HepG2 (cell line): ENCODE data around the gene UBE2O. TPM values are rescaled to one million over a fixed set of nuclear protein-coding genes. Genes with fewer than 3 reads are reported as not detected.

Source experiments
- DNMT1 ChIP-seq: sonication (generic); formaldehyde crosslinking; IDR thresholded peaks from 2 replicates; pipeline ENCODE4 v1.5.1; 2020; ENCODE audit warnings: mild to moderate bottlenecking, missing genetic modification reagents
- FOXO4 ChIP-seq: sonication (generic); formaldehyde crosslinking; conservative IDR thresholded peaks from 2 replicates; pipeline ENCODE4 v1.8.1; 2023; ENCODE audit warnings: missing genetic modification reagents
- HDAC2 ChIP-seq: sonication (generic); formaldehyde crosslinking; IDR thresholded peaks from 2 replicates; pipeline ENCODE4 v1.4.0; 2020; ENCODE audit warnings: missing genetic modification reagents
- HOXA3 ChIP-seq: sonication (generic); formaldehyde crosslinking; IDR thresholded peaks from 2 replicates; pipeline ENCODE4 v1.5.0; 2020; ENCODE audit warnings: missing genetic modification reagents
- KAT7 ChIP-seq: IDR thresholded peaks from 2 replicates; pipeline ENCODE4 v1.6.1; 2018; ENCODE audit warnings: borderline replicate concordance, missing compliant biosample characterization
- NFRKB ChIP-seq: fragments of 450-650 bp; IDR thresholded peaks from 2 replicates; pipeline ENCODE4 v1.6.1; 2017
- REPIN1 ChIP-seq: sonication (generic); formaldehyde crosslinking; IDR thresholded peaks from 2 replicates; pipeline ENCODE4 v1.8.0; 2022; ENCODE audit warnings: missing genetic modification reagents, low read depth, mild to moderate bottlenecking, borderline replicate concordance
- SMYD3 ChIP-seq: sonication (generic); formaldehyde crosslinking; IDR thresholded peaks from 2 replicates; pipeline ENCODE4 v1.8.1; 2023; ENCODE audit warnings: mild to moderate bottlenecking, missing genetic modification reagents
- TERF1 ChIP-seq: sonication (generic); formaldehyde crosslinking; IDR thresholded peaks from 2 replicates; pipeline ENCODE4 v1.8.0; 2022; ENCODE audit warnings: mild to moderate bottlenecking, missing genetic modification reagents, moderate library complexity
- ZBTB8A ChIP-seq: sonication (generic); formaldehyde crosslinking; IDR thresholded peaks from 2 replicates; pipeline ENCODE4 v1.4.0; 2020; ENCODE audit warnings: mild to moderate bottlenecking, low read depth, missing genetic modification reagents, borderline replicate concordance
- ZKSCAN8 ChIP-seq: IDR thresholded peaks from 2 replicates; pipeline ENCODE4 v1.6.1; 2016; ENCODE audit warnings: borderline replicate concordance, missing genetic modification reagents, missing compliant biosample characterization
- ZNF232 ChIP-seq: sonication (generic); formaldehyde crosslinking; IDR thresholded peaks from 2 replicates; pipeline ENCODE4 v1.4.0; 2020; ENCODE audit warnings: missing genetic modification reagents, borderline replicate concordance
- ZNF598 ChIP-seq: sonication (generic); formaldehyde crosslinking; IDR thresholded peaks from 2 replicates; pipeline ENCODE4 v1.5.1; 2020; ENCODE audit warnings: mild to moderate bottlenecking, missing genetic modification reagents, borderline replicate concordance
- ZNF7 ChIP-seq: IDR thresholded peaks from 2 replicates; pipeline ENCODE4 v1.6.1; 2016; ENCODE audit warnings: missing biosample characterization, missing genetic modification reagents
- polyA plus RNA-seq, 8 experiments: library from polyadenylated mRNA; depleted of rRNA in 3 of 8; stranded (reverse) in 7 of 8; unstranded in 1 of 8; fragments of >200 nt; fragmentation: Illumina TruSeq in 4 of 8; extraction: Trizol in 4 of 8; gene quantifications; 2 replicates each; pipeline versions ENCODE4 v1.2.1 to v1.2.3, GENCODE V29; 2011 to 2016; ENCODE audit warnings: low read depth in 4 of 8, missing spikeins in 1 of 8, mixed read lengths in 1 of 8; ENCODE audit not compliant: insufficient read depth in 1 of 8
- total RNA-seq, 5 experiments: library from RNA; depleted of rRNA; stranded (reverse); fragments of >200 nt; fragmentation: Illumina TruSeq; extraction: Trizol; gene quantifications; 2 replicates each; pipeline ENCODE4 v1.2.3, GENCODE V29; 2016; ENCODE audit warnings: low read depth in 1 of 5
- TF ChIP-seq, protein P1 (sequence below), 2 experiments: fragments of 450-650 bp in 1 of 2; sonication (generic) in 1 of 2; formaldehyde crosslinking in 1 of 2; IDR thresholded peaks; 2 replicates each; pipeline versions ENCODE4 v1.6.1 to v1.8.0; 2016 to 2022; ENCODE audit warnings: antibody characterized with exemption in 1 of 2, mild to moderate bottlenecking in 1 of 2, missing genetic modification reagents in 1 of 2

Gene UBE2O
- total and polyA plus RNA-seq, 2 of the 13 experiments (the other 11 are each of a cell fraction or from before 2014, with no cell fraction given): 21.5 to 23.5 TPM

GRCh38 chr17:76388966-76389888 lies 63.7 kb downstream of the UBE2O start (continued):
- TF ChIP-seq TERF1 (no peak), SMYD3 (CRISPR knock-in tag) (no peak), HDAC2 (CRISPR knock-in tag) (no peak), HOXA3 (peak; percentile 27; the same call in 1 of the 2 replicates), ZBTB8A (no peak), ZNF598 (CRISPR knock-in tag) (peak; percentile 4; the same call in 1 of the 2 replicates), NFRKB (no peak), DNMT1 (CRISPR knock-in tag) (no peak), ZKSCAN8 (CRISPR knock-in tag) (no peak), KAT7 (no peak), ZNF7 (no peak), REPIN1 (no peak), FOXO4 (CRISPR knock-in tag) (no peak), ZNF232 (CRISPR knock-in tag) (no peak)
- TF ChIP-seq, protein P1, sequence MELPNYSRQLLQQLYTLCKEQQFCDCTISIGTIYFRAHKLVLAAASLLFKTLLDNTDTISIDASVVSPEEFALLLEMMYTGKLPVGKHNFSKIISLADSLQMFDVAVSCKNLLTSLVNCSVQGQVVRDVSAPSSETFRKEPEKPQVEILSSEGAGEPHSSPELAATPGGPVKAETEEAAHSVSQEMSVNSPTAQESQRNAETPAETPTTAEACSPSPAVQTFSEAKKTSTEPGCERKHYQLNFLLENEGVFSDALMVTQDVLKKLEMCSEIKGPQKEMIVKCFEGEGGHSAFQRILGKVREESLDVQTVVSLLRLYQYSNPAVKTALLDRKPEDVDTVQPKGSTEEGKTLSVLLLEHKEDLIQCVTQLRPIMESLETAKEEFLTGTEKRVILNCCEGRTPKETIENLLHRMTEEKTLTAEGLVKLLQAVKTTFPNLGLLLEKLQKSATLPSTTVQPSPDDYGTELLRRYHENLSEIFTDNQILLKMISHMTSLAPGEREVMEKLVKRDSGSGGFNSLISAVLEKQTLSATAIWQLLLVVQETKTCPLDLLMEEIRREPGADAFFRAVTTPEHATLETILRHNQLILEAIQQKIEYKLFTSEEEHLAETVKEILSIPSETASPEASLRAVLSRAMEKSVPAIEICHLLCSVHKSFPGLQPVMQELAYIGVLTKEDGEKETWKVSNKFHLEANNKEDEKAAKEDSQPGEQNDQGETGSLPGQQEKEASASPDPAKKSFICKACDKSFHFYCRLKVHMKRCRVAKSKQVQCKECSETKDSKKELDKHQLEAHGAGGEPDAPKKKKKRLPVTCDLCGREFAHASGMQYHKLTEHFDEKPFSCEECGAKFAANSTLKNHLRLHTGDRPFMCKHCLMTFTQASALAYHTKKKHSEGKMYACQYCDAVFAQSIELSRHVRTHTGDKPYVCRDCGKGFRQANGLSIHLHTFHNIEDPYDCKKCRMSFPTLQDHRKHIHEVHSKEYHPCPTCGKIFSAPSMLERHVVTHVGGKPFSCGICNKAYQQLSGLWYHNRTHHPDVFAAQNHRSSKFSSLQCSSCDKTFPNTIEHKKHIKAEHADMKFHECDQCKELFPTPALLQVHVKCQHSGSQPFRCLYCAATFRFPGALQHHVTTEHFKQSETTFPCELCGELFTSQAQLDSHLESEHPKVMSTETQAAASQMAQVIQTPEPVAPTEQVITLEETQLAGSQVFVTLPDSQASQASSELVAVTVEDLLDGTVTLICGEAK (IDR thresholded peaks at IDR 0.05): no peak
- TF ChIP-seq, protein P1 (CRISPR knock-in tag; IDR thresholded peaks at IDR 0.05): no peak
